Endothelial cell (in vitro differentiated cells): ENCODE measurements around the gene DCAF7. TPM values are rescaled to one million over a fixed set of nuclear protein-coding genes. Genes with fewer than 3 reads are reported as not detected.

Experiments
- DNase-seq: peaks from one replicate; pipeline ENCODE4 v3.0.0; 2021; ENCODE audit warnings: low spot score
- H3K27ac Mint-ChIP-seq: one replicate; pipeline ENCODE4 v1.8.0; 2021; ENCODE audit warnings: mixed read lengths, inconsistent platforms; ENCODE audit not compliant: unreplicated experiment
- H3K27me3 Mint-ChIP-seq: one replicate; pipeline ENCODE4 v1.8.0; 2021; ENCODE audit warnings: mild to moderate bottlenecking, moderate library complexity, mixed read lengths, inconsistent platforms; ENCODE audit not compliant: unreplicated experiment
- H3K36me3 Mint-ChIP-seq: one replicate; pipeline ENCODE4 v1.8.0; 2021; ENCODE audit warnings: mild to moderate bottlenecking, low read depth, mixed read lengths, inconsistent platforms; ENCODE audit not compliant: unreplicated experiment
- H3K4me1 Mint-ChIP-seq: one replicate; pipeline ENCODE4 v1.8.0; 2021; ENCODE audit warnings: mild to moderate bottlenecking, mixed read lengths, inconsistent platforms; ENCODE audit not compliant: unreplicated experiment
- H3K4me3 Mint-ChIP-seq: one replicate; pipeline ENCODE4 v1.8.0; 2021; ENCODE audit warnings: mild to moderate bottlenecking, mixed read lengths, inconsistent platforms; ENCODE audit not compliant: unreplicated experiment
- H3K9me3 Mint-ChIP-seq: one replicate; pipeline ENCODE4 v1.8.0; 2021; ENCODE audit warnings: mixed read lengths, inconsistent platforms; ENCODE audit not compliant: unreplicated experiment
- total RNA-seq: library from RNA; stranded (reverse); fragmentation: NEBNext Ultra II Directional; extraction: Animal tissue kit (Norgen Biotek cat#: 25700); gene quantifications from one replicate; pipeline ENCODE4 v1.2.1, GENCODE V29; 2021; ENCODE audit not compliant: unreplicated experiment
- TF ChIP-seq, protein P1 (sequence below): fragments of 200-600 bp; sonication (generic); IDR thresholded peaks from one replicate; pipeline ENCODE4 v1.5.0; 2021; ENCODE audit warnings: antibody characterized with exemption; ENCODE audit not compliant: unreplicated experiment

Gene DCAF7
- total RNA-seq, 1 donor from 2014 or later: 123 TPM

- Mint-ChIP-seq H3K27ac (no peak overlapping the region), H3K9me3 (no peaks in the 10 kb centered on the region), H3K4me3 (no peak overlapping the region), H3K4me1 (peaks cover 4% of the 10 kb centered on the region), H3K36me3 (no peaks in the 10 kb centered on the region), H3K27me3 (peaks cover 7% of the 10 kb centered on the region)
- TF ChIP-seq, protein P1, sequence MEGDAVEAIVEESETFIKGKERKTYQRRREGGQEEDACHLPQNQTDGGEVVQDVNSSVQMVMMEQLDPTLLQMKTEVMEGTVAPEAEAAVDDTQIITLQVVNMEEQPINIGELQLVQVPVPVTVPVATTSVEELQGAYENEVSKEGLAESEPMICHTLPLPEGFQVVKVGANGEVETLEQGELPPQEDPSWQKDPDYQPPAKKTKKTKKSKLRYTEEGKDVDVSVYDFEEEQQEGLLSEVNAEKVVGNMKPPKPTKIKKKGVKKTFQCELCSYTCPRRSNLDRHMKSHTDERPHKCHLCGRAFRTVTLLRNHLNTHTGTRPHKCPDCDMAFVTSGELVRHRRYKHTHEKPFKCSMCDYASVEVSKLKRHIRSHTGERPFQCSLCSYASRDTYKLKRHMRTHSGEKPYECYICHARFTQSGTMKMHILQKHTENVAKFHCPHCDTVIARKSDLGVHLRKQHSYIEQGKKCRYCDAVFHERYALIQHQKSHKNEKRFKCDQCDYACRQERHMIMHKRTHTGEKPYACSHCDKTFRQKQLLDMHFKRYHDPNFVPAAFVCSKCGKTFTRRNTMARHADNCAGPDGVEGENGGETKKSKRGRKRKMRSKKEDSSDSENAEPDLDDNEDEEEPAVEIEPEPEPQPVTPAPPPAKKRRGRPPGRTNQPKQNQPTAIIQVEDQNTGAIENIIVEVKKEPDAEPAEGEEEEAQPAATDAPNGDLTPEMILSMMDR: no peak
- DNase-seq: no peak
Observed at GRCh38 chr17:63514477-63514876, 35.8 kb upstream of the DCAF7 start.

GRCh38 chr17:63514974-63515373 lies 35.3 kb upstream of the DCAF7 start:
- no peak overlapping the region for H3K27ac Mint-ChIP-seq
- H3K27me3 Mint-ChIP-seq: peaks cover 3% of the 10 kb centered on the region
- TF ChIP-seq, protein P1: no peak
- H3K4me3 Mint-ChIP-seq: no peak overlapping the region
- H3K9me3 Mint-ChIP-seq: no peaks in the 10 kb centered on the region
- H3K4me1 Mint-ChIP-seq: peaks cover 4% of the 10 kb centered on the region
- DNase-seq: no peak
- H3K36me3 Mint-ChIP-seq: no peaks in the 10 kb centered on the region

GRCh38 chr17:63515426-63515825 lies 34.9 kb upstream of the DCAF7 start:
- peaks cover 4% of the 10 kb centered on the region for H3K4me1 Mint-ChIP-seq
- DNase-seq: no peak
- H3K27ac Mint-ChIP-seq: no peak overlapping the region
- H3K4me3 Mint-ChIP-seq: no peak overlapping the region
- no peaks in the 10 kb centered on the region for H3K9me3 Mint-ChIP-seq
- peaks cover 2% of the 10 kb centered on the region for H3K27me3 Mint-ChIP-seq
- no peaks in the 10 kb centered on the region for H3K36me3 Mint-ChIP-seq
- TF ChIP-seq, protein P1: no peak

GRCh38 chr17:63516910-63517824 lies 33.1 kb upstream of the DCAF7 start:
- peaks cover 5% of the 10 kb centered on the region for H3K27me3 Mint-ChIP-seq
- H3K36me3 Mint-ChIP-seq: no peaks in the 10 kb centered on the region
- H3K27ac Mint-ChIP-seq: no peak overlapping the region
- no peak for DNase-seq
- no peaks in the 10 kb centered on the region for H3K9me3 Mint-ChIP-seq
- TF ChIP-seq, protein P1: no peak
- no peak overlapping the region for H3K4me3 Mint-ChIP-seq
- H3K4me1 Mint-ChIP-seq: peaks cover 4% of the 10 kb centered on the region
